Renal cortical epithelial cell (primary cell): ENCODE data around the gene AMPD3. TPM values are rescaled to one million over a fixed set of nuclear protein-coding genes. Genes with fewer than 3 reads are reported as not detected.

Experiments used
- DNase-seq: peaks from one replicate; pipeline ENCODE4 v3.0.0-alpha.2; 2011; ENCODE audit warnings: low read depth
- total RNA-seq: library from RNA; depleted of rRNA; stranded (reverse); fragments of >200 nt; gene quantifications from 2 replicates; pipeline ENCODE4 v1.2.3, GENCODE V29; 2014

Gene AMPD3
- total RNA-seq, 1 donor from 2014 or later: 6.7 TPM

- DNase-seq: no peak
Observed at GRCh38 chr11:10503777-10504480, 48.9 kb downstream of the AMPD3 start.

- DNase-seq: no peak
Observed at GRCh38 chr11:10504490-10504889, 49.4 kb downstream of the AMPD3 start.

GRCh38 chr11:10505278-10506007 is 50.4 kb downstream of the AMPD3 start:
- DNase-seq: no peak

- DNase-seq: peak; percentile 38
Observed at GRCh38 chr11:10506008-10506370, 50.9 kb downstream of the AMPD3 start.

GRCh38 chr11:10511181-10511621 is 56.1 kb downstream of the AMPD3 start:
- DNase-seq: no peak

GRCh38 chr11:10514202-10514601 is 59.1 kb downstream of the AMPD3 start:
- DNase-seq: peak; percentile 9

- no peak for DNase-seq
Observed at GRCh38 chr11:10514709-10515108, 59.6 kb downstream of the AMPD3 start.

GRCh38 chr11:10515418-10515817 is 60.4 kb downstream of the AMPD3 start:
- DNase-seq: no peak

- no peak for DNase-seq
Observed at GRCh38 chr11:10518123-10518522, 63.1 kb downstream of the AMPD3 start.

- no peak for DNase-seq
Observed at GRCh38 chr11:10518891-10519290, 63.8 kb downstream of the AMPD3 start.

GRCh38 chr11:10519630-10520029 is 64.6 kb downstream of the AMPD3 start:
- no peak for DNase-seq

GRCh38 chr11:10520562-10520961 is 65.5 kb downstream of the AMPD3 start:
- no peak for DNase-seq

GRCh38 chr11:10522276-10522675 is 67.2 kb downstream of the AMPD3 start:
- DNase-seq: no peak

- DNase-seq: no peak
Observed at GRCh38 chr11:10522921-10523320, 67.9 kb downstream of the AMPD3 start.

GRCh38 chr11:10524471-10524870 is 69.4 kb downstream of the AMPD3 start:
- DNase-seq: no peak

GRCh38 chr11:10526974-10527918 is 72.2 kb downstream of the AMPD3 start:
- DNase-seq: peak; percentile 53

- DNase-seq: no peak
Observed at GRCh38 chr11:10528121-10528520, 73.1 kb downstream of the AMPD3 start.

GRCh38 chr11:10529279-10529678 is 74.2 kb downstream of the AMPD3 start:
- peak; percentile 46 for DNase-seq

- no peak for DNase-seq
Observed at GRCh38 chr11:10532526-10532925, 77.5 kb downstream of the AMPD3 start.

GRCh38 chr11:10533323-10533722 is 78.3 kb downstream of the AMPD3 start:
- DNase-seq: no peak

- no peak for DNase-seq
Observed at GRCh38 chr11:10534316-10534715, 79.3 kb downstream of the AMPD3 start.

GRCh38 chr11:10537600-10537999 is 82.5 kb downstream of the AMPD3 start:
- DNase-seq: no peak
